HUES48 (cell line): ENCODE measurements around the gene NDRG3.

Experiments used
- H3K27ac ChIP-seq: one replicate; pipeline ENCODE4 v1.7.0; 2013; ENCODE audit warnings: low read depth, low read length, inconsistent platforms
- H3K27me3 ChIP-seq: 2 replicates; pipeline ENCODE4 v1.6.1; 2013; ENCODE audit warnings: mild to moderate bottlenecking, low read length; ENCODE audit not compliant: control insufficient read depth, insufficient read depth
- H3K36me3 ChIP-seq: 2 replicates; pipeline ENCODE4 v1.6.1; 2013; ENCODE audit warnings: low read length; ENCODE audit not compliant: control insufficient read depth, insufficient read depth
- H3K4me1 ChIP-seq: 2 replicates; pipeline ENCODE4 v1.6.1; 2013; ENCODE audit warnings: mild to moderate bottlenecking, low read length; ENCODE audit not compliant: control insufficient read depth, insufficient read depth
- H3K4me3 ChIP-seq: 2 replicates; pipeline ENCODE4 v1.5.1; 2013; ENCODE audit warnings: mild to moderate bottlenecking, low read depth, low read length
- H3K9ac ChIP-seq: 2 replicates; pipeline ENCODE4 v1.6.1; 2013; ENCODE audit warnings: mild to moderate bottlenecking, low read depth, low read length, moderate library complexity
- H3K9me3 ChIP-seq: 2 replicates; pipeline ENCODE4 v1.6.1; 2013; ENCODE audit warnings: low read length; ENCODE audit not compliant: control insufficient read depth, insufficient read depth

The NDRG3 gene

GRCh38 chr20:36670665-36671357 is 75.1 kb downstream of the NDRG3 start:
- H3K27ac ChIP-seq = no peak overlapping the region
- no peaks in the 10 kb centered on the region for H3K4me1 ChIP-seq
- no peak overlapping the region for H3K9ac ChIP-seq
- no peaks in the 10 kb centered on the region for H3K27me3 ChIP-seq
- no peaks in the 10 kb centered on the region for H3K9me3 ChIP-seq
- H3K4me3 ChIP-seq = no peak overlapping the region
- H3K36me3 ChIP-seq = peaks cover 15% of the 10 kb centered on the region

- H3K36me3 ChIP-seq = peaks cover 27% of the 10 kb centered on the region
- no peaks in the 10 kb centered on the region for H3K9me3 ChIP-seq
- H3K9ac ChIP-seq = no peak overlapping the region
- no peak overlapping the region for H3K4me3 ChIP-seq
- H3K4me1 ChIP-seq = no peaks in the 10 kb centered on the region
- H3K27ac ChIP-seq = no peak overlapping the region
- no peaks in the 10 kb centered on the region for H3K27me3 ChIP-seq
Measured at GRCh38 chr20:36666181-36666740, 79.6 kb downstream of the NDRG3 start.

GRCh38 chr20:36663031-36663430 is 82.9 kb downstream of the NDRG3 start:
- H3K4me3 ChIP-seq = no peak overlapping the region
- H3K27me3 ChIP-seq = no peaks in the 10 kb centered on the region
- H3K4me1 ChIP-seq = no peaks in the 10 kb centered on the region
- H3K27ac ChIP-seq = no peak overlapping the region
- no peaks in the 10 kb centered on the region for H3K9me3 ChIP-seq
- H3K9ac ChIP-seq = no peak overlapping the region
- peaks cover 18% of the 10 kb centered on the region for H3K36me3 ChIP-seq

- Histone ChIP-seq H3K27ac (no peak overlapping the region), H3K4me3 (no peak overlapping the region), H3K36me3 (peaks cover 14% of the 10 kb centered on the region), H3K9me3 (no peaks in the 10 kb centered on the region), H3K9ac (no peak overlapping the region), H3K27me3 (no peaks in the 10 kb centered on the region), H3K4me1 (no peaks in the 10 kb centered on the region)
Measured at GRCh38 chr20:36658300-36658699, 87.6 kb downstream of the NDRG3 start.

- H3K36me3 ChIP-seq = peaks cover 20% of the 10 kb centered on the region
- no peaks in the 10 kb centered on the region for H3K9me3 ChIP-seq
- no peaks in the 10 kb centered on the region for H3K4me1 ChIP-seq
- no peak overlapping the region for H3K4me3 ChIP-seq
- no peak overlapping the region for H3K27ac ChIP-seq
- H3K27me3 ChIP-seq = no peaks in the 10 kb centered on the region
- no peak overlapping the region for H3K9ac ChIP-seq
Measured at GRCh38 chr20:36656733-36657132, 89.2 kb downstream of the NDRG3 start.

GRCh38 chr20:36655004-36655403 is 90.9 kb downstream of the NDRG3 start:
- Histone ChIP-seq H3K27ac (no peak overlapping the region), H3K27me3 (no peaks in the 10 kb centered on the region), H3K4me1 (no peaks in the 10 kb centered on the region), H3K4me3 (no peak overlapping the region), H3K9me3 (no peaks in the 10 kb centered on the region), H3K9ac (no peak overlapping the region), H3K36me3 (peaks cover 20% of the 10 kb centered on the region)

- Histone ChIP-seq H3K36me3 (peaks cover 20% of the 10 kb centered on the region), H3K27me3 (no peaks in the 10 kb centered on the region), H3K27ac (no peak overlapping the region), H3K9me3 (no peaks in the 10 kb centered on the region), H3K4me3 (no peak overlapping the region), H3K4me1 (no peaks in the 10 kb centered on the region), H3K9ac (no peak overlapping the region)
Measured at GRCh38 chr20:36654506-36654905, 91.4 kb downstream of the NDRG3 start.

- Histone ChIP-seq H3K4me1 (no peaks in the 10 kb centered on the region), H3K27ac (no peak overlapping the region), H3K36me3 (peaks cover 20% of the 10 kb centered on the region), H3K27me3 (no peaks in the 10 kb centered on the region), H3K9me3 (no peaks in the 10 kb centered on the region), H3K9ac (no peak overlapping the region), H3K4me3 (no peak overlapping the region)
Measured at GRCh38 chr20:36653456-36653855, 92.4 kb downstream of the NDRG3 start.

GRCh38 chr20:36647196-36648121 is 98.4 kb downstream of the NDRG3 start:
- Histone ChIP-seq H3K9me3 (no peaks in the 10 kb centered on the region), H3K4me1 (peaks cover 13% of the 10 kb centered on the region), H3K9ac (no peak overlapping the region), H3K27me3 (no peaks in the 10 kb centered on the region), H3K4me3 (no peak overlapping the region), H3K27ac (no peak overlapping the region), H3K36me3 (no peaks in the 10 kb centered on the region)

- H3K4me1 ChIP-seq = peaks cover 13% of the 10 kb centered on the region
- H3K9ac ChIP-seq = no peak overlapping the region
- no peaks in the 10 kb centered on the region for H3K36me3 ChIP-seq
- H3K9me3 ChIP-seq = no peaks in the 10 kb centered on the region
- H3K27ac ChIP-seq = peak overlapping the region; percentile 56
- no peaks in the 10 kb centered on the region for H3K27me3 ChIP-seq
- H3K4me3 ChIP-seq = no peak overlapping the region
Measured at GRCh38 chr20:36646678-36647077, 99.2 kb downstream of the NDRG3 start.

- Histone ChIP-seq H3K36me3 (no peaks in the 10 kb centered on the region), H3K9me3 (no peaks in the 10 kb centered on the region), H3K9ac (no peak within 1 kb of the TSS), H3K4me1 (peaks cover 13% of the 10 kb centered on the region), H3K4me3 (no peak within 1 kb of the TSS), H3K27me3 (no peaks in the 10 kb centered on the region), H3K27ac (peak within 1 kb of the TSS; percentile 56)
Measured at GRCh38 chr20:36645998-36646397, 99.9 kb downstream of the NDRG3 start, which contains the start of gene SLA2. SLA2 (minus strand) TSS chr20:36646196; CDS start chr20:36641335, 4,861 bp downstream.
